Ovary (tissue), 3 donors: ENCODE data around the gene NMUR2.

Experiments
- CTCF ChIP-seq, 3 donors: fragments of 450-650 bp in 2 of 3; fragments of 200-600 bp in 1 of 3; IDR thresholded peaks; one replicate each; pipeline versions ENCODE4 v1.5.1 to v1.8.0; 2016 to 2022; ENCODE audit warnings: antibody characterized with exemption in 3 of 3, mild to moderate bottlenecking in 1 of 3
- EP300 ChIP-seq: sonication (generic); formaldehyde crosslinking; IDR thresholded peaks from one replicate; pipeline ENCODE4 v1.6.1; 2017; ENCODE audit warnings: antibody characterized with exemption
- POLR2A ChIP-seq: fragments of 450-650 bp; IDR thresholded peaks from one replicate; pipeline ENCODE4 v1.6.1; 2017; ENCODE audit warnings: antibody characterized with exemption, mild to moderate bottlenecking, moderate library complexity
- donor health status: DM: no; HTN: no; CAD: no.

GRCh38 chr5:152369298-152369697 is 35.8 kb downstream of the NMUR2 start:
- TF ChIP-seq CTCF (IDR thresholded peaks at IDR 0.05), result no peak
- TF ChIP-seq EP300, result no peak
- TF ChIP-seq POLR2A, result no peak
